GM19351 (cell line): ENCODE results near the gene MAML3.

Experiments used
- ATAC-seq: cut with Tn5 transposase; IDR thresholded peaks from one replicate; pipeline ENCODE4 v1.9.1; 2021; ENCODE audit warnings: mild to moderate bottlenecking, moderate library complexity; ENCODE audit not compliant: unreplicated experiment

The MAML3 gene

DNA sequence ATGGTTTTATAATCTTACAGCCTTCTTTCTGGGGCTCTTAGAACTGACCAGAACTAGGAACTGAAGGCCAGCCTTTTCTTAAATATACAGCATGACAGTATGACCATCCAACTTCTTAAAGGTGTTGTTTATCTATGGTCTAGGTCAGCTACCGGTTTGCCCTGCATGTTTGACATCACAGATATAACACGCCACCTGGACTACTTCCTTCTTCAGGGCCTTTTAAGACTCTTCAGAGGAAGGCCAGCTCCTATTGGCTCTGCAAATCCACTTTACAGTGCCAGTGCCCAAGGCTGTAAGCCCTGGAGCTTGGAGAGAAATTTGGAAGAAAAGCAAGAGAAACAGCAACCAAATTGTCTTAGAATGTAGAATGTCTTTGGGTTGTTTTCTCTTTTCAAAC, 302.9 kb downstream of the MAML3 start:
- no peak for ATAC-seq

DNA sequence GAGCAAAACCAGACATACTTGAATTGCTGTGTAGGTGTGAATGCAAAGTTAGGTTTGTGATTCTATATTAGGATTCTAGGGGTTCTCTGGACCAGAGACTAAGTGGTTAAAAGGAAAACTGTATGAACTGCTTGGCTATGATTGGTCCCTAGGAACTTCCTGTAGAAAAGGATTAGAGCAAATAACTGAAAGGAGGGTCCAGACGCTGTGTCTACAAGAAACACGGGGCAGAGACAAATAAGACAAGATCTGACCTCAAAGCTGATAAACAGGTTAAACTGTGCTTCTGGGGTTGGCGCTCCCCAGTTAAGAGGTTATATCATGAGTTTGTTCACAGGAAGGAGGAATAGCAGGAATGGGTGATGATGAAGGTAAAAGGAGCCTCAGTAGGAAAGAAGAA, 304.8 kb downstream of the MAML3 start:
- no peak for ATAC-seq

DNA sequence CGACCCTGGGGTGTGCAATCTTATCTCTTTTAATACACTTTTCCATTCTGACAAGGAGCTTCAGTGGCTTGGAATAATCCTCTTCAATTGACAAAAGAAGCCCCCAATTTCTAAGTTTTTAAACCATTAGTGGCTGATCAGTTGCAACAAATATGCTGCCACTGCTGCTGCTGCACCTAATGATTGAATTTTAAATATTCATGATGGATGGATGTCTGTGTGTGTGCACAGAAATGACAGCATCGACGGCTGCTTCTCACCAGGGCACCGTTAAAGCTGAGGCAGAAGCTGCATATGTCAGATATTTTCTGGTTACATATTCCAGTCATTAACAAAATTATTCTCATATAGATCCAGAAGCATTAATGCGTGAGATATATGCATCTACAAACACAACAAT, 306.0 kb downstream of the MAML3 start:
- ATAC-seq, result no peak

DNA sequence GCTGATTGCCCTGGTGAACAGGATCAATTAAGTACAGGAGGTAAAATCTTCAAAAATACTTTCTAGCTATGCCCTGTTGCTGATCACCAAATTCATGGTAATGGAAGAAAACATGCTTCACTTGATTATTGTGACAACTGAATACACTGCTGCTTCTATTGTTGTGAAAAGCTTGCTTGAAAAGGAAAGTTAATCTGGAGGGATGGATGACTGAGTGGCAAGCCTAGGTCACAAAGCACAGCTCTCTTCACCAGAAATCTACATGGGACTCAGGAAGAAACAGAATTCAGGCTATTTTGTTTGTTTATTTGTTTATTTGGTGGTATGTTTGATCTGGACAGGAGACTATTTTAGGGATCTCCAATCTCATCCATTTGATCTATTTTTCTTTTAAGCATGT, 306.4 kb downstream of the MAML3 start:
- ATAC-seq, result no peak

DNA sequence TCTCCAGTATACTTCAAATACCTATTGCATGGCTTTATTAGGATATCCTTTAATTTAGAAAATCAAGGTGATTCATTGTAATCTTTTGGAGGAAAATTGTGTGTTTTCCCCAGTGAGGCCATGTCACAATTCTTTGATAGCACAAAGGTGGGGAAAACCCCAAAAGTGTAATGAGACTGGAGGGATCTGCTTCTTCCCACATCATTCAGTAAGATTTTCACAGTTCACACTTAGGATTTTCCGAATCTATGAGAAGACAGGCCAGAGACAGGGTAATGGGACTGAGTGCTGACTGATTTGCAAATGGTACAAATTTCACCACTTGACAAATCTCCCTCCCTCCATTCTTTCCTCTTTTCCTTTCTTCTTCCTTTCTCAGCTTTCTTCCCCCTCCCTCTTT, 307.2 kb downstream of the MAML3 start:
- ATAC-seq, result no peak

DNA sequence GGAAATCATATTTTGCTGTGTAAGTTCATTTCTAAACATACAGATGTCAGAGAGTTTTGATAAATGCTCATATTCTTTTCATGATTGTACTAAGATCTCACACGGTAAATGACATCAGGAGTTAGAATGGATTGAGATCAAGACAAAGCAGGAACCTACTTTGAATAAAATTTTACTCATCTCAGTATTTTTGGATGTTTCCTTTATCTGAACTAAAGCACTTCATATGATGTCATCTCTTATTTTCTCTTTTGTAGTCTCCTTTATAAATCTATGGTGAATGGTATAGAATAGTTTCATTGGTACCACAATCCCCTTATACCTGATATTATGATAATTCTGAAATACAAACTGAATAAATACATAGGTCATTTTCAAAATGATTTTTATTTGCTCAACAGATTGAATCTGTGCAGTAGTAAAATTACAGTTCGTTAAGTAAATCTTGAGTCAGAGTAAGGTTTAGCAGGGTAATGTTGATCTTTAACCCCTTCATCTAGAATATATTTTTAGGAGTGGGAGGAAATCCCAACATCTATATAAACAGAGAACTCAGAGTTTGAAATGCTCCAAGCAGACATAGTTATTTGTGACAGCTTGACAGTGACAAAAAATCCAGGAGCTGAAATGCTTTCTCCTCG, 308.4 kb downstream of the MAML3 start:
- no peak for ATAC-seq

DNA sequence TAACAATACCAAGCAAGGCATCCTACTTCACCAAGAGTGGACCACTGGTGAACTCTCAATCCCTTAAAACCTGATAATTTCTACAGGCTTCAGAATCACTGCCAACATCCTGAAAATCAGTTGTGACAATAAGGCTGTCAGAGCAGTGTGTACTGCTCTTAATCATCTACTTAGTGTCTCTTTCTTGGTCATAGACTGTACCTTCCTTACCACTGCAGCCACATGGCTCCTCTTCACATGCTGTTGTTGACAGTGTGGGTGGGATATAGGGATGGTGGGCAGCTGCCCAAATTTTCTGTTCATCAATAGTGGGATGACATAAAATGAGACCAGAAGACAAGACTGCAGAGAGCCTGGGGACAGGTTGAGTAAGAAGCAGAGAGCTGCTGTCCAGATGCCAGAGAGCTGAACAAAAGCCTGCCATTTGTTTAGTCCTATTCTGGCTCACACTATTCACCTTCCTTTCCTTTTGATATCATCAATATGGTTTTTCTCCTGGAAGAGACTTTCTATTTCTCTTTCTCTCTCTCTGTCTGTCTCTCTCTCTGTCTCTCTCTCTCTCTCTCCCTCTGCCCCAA, 309.4 kb downstream of the MAML3 start:
- no peak for ATAC-seq

DNA sequence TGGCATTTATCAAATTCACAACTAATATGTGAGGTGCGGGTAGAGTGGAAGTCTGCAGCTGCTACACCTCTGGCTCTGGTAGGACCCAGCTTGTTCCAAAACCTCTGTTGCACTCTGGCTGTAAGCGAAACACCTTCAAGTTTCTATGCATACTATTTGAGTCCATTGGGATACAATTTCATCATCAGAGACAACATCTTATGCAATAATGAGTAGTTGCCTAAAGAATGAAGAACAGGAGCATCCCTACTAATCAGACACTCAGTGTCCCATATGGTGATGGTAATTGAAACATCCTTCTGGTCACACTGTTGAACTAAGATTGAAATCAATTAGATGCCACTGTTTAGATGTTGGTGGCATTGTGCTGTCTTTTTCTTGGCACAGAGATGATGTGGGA, 309.9 kb downstream of the MAML3 start:
- ATAC-seq, result no peak

DNA sequence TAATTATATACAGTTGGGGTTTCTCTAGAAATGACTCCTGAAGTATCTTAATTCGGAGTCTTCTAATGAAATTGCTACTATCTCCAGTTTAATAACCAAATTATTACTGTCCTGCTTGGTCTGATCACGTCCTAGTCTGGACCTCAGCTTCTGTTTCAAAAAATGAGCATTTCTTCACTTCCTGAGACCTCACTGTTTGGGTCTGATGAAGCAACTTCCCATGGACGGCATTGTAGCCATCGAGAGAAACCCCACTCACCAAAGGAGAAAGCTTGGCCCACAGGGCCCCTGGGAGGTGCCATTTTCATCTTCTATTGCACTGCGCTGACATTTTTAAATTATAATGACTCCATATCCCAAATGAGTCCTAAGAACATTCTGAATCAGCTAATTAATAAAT, 310.3 kb downstream of the MAML3 start:
- ATAC-seq, result no peak

DNA sequence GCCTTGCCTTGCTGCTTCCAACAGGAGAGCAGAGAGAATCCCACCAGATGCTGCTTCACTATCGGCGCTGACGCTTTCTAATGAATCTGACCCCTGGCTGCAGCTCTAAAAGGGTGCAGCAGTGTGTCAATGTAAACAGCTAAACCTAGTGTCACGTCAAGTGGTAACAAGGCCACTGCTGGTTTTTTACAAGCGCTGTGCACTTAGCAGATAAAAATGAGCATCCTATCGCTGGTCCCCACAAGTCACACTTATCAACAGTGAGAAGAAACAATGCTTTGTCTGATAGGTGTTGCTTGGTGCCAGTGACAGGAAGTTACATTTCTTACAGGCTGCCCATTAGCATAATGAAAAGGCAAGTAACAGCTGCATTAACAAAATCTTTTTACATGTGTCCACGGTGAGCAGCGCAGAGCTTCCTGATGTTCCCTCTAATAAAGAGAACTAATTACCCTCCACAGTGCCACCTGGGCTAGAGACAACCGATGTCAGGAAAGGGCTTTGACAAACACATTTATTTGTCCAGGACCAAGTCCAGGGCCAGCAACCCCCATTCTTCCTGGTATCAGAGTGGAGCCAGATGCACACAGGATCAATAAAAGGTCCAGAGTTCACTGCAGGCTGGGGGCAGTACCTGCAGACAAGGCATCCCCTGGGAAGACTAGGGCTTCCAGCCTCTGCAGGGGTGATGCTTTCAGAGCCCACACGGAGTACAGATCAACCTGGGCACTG, 312.4 kb downstream of the MAML3 start:
- no peak for ATAC-seq

DNA sequence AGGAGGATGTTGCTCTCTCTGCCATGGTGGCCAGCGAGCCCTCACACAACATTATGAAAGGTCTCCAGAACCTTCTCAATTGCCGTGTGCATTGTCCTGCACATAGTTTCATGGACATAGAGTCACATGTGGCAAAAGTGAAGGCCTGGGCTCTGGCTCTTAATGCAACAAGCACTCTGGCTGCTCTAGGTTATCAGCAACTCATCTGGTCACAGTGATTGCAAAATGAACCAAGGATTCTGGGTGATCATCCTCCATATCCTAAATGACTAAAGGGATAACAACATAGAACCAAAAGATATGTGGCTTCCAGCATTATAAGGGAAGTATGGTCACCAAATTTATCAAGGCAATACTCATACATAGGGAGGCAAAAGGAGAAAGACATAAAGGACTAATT, 313.2 kb downstream of the MAML3 start:
- no peak for ATAC-seq

DNA sequence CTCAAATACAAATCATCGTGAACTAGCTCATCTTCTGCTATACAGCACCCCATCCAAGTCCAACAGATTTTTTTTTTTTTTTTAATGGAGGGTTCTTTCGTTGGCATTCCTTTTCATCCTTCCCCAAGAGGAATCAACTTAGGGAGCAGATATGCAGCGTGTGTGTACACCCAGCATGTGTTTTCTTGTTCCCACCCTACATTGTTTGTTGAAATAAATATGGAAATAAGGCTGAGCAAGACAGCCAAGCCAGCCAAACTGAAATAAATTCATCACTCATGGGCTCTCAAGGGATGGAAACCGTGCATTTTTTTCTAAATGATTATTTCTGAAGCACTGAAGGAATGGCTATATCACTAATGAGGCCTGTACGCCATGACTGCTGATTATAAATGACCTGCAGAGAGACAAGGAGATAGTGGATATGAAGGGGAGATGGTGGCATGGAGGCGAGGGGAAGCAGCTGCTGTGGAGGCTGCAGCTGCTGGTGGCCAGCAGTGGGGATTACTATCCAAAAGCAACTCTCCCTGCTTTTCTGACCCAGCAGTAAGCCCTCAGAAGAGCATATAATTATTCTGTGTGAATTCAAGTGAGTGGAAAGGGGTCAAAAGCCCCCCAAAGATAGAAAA, 314.5 kb downstream of the MAML3 start:
- no peak for ATAC-seq

DNA sequence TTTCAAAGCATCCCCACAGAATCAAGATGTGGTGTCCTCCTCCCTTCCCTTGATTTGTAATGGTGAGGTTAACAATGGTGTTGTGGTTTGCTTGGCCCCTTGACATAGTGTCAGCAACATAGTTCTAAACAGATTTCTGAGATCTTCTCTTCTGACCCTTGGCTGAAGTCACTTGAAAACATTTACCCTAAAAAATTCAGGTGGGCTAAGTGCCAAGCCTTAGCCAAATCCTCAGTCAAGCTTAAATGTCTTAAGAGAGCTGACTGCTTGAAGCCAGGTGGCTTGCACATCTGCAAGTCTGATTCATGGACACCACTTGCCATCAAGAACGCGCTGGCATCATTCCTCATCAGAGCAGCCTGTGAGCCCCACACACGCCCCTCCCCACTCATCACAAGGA, 315.2 kb downstream of the MAML3 start:
- no peak for ATAC-seq

DNA sequence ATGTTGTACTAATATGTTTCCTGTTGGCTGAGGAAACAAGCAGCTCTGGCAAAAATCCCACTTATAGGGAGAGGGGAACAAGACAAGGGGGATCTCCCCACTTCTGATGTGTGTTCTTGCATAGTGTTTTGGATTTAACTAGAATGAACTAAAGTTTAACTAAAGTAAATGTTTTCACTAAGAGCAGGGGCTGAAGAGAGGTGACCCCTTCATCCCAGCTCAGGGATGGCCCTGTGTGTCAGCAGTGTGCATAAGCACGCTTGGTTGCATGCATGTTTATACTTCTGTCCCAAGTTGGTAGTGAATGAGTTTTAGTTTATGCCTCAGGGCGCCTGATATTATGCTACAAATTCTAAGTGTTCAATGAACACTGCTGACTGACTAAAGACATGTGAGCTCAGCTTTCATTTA, 319.0 kb downstream of the MAML3 start:
- ATAC-seq, result no peak

DNA sequence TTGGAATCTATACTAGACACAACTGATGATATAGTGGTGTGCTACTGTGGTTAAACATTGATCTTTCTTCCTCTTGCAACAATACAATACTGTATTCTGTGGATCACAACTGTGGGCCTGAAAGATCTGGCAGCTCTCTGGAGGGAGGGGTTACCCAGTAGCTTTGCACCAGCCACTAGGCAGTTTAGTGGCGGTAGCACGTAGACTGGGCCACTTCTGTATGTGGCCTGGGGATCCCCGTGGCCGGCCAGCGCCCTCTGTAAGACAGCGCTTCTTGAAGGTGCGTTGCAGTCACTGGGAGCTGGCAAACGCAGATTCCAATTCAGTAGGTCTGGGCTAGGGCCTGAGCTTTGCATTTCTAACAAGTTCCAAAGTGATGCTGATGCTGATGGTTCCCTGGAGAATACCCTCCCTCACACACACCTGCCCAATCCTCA, 319.7 kb downstream of the MAML3 start:
- ATAC-seq, result no peak

DNA sequence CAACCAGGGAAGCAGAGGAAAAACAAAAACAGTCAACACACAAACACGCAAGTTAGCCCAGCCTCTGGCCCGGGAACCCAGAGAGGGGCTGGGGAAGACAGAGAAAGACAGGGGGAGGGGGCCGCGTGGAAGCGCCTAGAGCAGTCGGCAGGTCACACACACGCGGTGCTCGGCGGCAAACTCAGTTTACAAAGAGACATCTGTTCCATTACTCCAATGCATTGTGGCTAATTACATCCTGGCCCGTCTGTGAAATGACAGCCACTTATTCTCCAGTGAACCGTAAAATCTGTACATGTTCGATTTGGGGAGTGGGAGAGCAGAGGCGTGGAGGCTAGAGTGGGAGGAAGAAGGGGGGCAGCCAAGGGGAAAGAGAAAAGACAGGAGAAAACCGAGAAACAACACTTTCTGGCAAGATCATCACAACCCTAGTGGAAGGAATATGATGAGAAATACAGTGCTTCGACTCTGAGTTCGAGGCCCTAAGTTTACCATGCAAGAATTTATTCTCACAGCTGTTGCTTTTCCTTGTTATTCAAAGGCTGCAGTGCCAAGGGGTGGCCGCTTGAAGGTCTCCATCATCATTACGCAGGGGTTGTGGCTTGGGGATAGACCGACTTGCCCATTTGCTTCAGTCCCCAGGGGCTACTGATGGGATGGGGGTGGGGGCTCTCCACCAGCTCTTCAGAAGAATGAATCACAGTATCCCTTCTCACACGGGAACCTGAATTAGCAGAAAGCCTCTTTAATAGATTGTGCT, 320.7 kb downstream of the MAML3 start:
- no peak for ATAC-seq

DNA sequence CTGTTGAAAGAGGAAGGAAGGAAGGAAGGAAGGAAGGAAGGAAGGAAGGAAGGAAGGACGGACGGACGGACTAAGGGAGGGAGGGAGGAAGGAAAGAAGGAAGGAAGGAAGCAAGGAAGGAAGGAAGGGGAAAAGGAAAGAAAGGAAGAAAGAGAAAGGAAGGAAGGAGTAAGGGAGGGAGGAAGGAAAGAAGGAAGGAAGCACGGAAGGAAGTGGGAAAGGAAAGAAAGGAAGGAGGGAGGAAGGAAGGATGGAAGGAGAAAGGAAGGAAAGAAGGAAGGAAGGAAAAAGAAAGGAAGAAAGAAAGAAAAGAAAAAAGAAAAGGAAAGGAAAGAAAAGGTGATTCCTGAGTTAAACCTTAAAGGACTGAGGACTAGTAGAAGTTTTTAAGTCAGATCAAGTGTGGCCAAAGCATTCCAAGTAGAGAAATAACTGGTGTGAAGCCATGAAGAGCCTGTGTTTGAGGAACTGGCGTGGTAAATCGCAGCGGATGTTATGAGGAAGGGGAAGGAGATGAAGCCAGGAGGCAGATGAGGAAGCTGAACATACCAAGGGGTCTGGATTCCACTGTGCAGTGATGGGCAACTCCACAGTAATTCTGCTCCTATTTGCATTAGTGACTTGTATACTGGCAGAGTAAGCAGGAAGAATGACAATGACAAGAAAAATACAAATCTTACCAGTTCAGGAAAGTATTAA, 324.9 kb downstream of the MAML3 start:
- no peak for ATAC-seq

DNA sequence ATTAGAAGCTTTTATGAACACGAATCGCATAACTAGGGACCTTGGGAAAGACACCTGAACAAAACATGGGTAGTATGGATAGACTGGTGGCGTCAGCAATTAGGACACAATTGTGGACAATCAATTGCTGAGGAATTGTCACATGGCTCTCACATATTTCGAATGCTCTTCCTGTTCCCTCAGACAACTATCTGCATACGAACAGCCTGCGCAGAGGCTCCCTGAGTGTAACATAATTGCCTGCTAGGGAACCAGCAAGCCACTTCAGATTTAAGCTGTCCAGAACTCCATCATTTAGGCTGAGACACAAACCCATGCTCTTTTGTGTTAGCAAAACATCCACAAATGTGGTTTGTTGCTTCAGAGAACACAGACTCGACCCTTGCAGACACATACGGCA, 327.6 kb downstream of the MAML3 start:
- ATAC-seq, result no peak

DNA sequence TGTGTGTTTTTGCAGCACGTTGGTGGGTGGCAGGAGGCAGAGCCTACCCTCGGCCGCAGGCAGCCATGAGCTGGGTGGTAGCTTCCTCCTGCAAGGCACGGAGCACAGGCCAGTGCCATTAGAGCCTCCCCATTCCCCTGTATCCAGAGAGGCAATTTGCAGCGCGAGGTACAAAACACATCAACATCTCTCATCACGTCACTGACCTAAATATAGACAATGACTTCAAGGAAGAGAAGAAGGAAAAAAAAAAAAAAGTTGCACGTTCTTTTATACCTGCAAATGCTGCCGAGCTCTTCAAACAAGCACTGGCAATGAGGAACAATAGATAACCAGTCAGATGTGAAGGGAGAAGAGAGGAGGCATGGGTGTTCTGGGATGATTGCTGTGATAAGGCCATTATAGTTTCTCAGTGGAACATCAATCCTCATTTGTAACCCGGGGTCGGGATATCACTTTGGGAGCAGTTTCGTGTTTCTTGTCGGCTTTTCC, 328.4 kb downstream of the MAML3 start:
- no peak for ATAC-seq

DNA sequence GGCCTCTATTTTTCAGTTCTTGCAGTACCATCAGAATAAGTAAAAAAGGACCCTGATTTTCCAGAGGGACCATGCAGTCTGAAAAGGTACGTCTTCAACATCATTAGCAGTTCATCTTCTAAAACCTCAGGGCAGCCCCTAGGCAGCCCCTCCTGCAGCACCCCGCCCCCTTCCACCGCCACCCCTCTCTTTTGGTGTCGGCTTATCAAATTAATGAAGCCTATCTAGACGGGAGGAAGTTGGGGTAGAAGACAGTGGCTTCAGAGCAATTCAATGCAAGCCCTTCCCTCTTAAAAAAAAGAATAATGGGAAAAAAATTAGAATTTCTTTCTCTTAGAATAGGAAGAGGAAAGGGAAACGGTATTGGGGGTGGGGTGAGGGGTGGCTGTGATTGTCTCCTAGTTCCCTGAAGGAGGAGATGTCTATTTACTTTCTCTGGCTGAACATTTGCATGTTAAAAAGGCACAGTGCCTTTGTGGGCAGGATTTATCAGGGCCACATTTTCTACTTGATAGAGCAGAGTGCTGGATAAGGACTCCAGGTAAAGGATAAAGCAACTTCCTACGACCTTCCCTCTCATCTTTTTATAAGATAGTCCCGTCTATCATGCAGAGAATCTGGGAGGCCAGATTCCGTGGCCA, 329.0 kb downstream of the MAML3 start:
- no peak for ATAC-seq
